ENCODE data around the gene GPR135.

Gene GPR135

GRCh38 chr14:59465316-59466135, at the start of gene GPR135:
Gene GPR135, minus strand, starts transcription at chr14:59465380. Its CDS starts 154 bp downstream, at chr14:59465226.
- DNase-seq = peak; percentile 18 to 59 (median 53)

DNA sequence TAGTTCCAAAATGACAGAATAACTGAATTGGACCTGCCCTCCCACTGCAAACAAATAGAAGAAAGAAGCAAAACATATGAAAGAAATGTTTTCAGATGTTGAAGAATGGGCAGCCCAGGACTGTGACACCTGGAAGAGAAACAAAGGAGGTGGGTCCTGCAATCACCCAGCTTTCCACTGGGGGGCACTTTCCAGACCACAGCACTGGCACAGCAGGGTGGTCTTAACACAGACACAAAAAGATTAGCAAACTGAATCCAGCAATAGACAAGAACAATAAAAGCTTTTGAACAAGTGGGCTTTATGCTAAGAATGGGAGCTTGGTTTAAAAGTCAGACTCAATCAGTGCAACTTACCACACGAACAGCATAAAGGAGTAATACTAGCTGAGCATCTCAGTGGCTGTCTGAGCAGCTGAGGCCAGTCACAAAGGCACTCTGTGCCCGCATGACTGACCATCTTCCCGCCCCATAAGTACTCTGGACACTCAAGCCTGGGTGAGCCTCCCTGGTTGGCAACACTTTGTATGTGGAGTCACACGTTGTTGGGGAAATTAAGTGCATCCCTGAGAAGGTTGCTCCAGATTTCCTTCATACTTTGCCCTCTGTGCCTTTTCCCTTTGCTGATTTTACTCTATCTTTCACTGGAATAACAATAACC, 46.9 kb upstream of the GPR135 start:
- DNase-seq = no peak

GRCh38 chr14:59510966-59511365, 45.8 kb upstream of the GPR135 start:
- no peak for DNase-seq

DNA sequence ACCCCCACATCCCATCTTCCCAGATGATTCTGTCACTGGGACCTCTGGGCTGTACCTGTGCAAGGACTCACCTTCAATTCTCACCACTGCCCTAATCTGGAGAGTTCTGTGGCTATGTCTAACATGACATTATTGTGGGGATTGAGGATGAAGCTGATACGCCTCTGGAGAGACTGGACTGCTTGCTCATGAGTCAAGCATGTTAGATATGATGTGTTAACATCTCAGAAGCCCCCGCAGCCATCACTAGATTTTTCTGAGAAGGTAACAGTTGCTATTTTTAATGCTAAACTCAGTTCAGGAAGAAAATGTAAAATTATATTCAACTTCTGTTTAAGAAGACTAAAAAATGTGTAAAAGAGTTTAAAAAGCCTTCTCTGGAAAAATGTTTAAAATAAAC, 44.8 kb upstream of the GPR135 start:
- DNase-seq = no peak

GRCh38 chr14:59509101-59509500, 43.9 kb upstream of the GPR135 start:
- DNase-seq = no peak

DNA sequence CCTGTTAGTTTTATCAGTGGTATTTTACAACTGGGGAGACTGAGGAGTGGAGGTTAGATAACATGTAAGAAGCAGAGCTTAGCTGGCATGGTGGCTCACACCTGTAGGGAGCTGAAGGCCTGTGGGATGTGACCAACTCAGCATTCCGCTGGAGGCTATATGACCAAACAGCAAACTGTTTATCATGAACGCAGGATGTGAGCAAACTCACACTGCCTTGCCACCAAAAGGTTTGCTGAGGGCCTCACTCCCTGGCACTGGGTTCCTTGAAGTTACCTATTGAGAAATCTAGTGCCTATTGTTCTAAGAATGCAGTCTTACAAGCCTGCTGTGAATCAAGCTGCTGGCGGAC, 42.5 kb upstream of the GPR135 start:
- DNase-seq = no peak

DNA sequence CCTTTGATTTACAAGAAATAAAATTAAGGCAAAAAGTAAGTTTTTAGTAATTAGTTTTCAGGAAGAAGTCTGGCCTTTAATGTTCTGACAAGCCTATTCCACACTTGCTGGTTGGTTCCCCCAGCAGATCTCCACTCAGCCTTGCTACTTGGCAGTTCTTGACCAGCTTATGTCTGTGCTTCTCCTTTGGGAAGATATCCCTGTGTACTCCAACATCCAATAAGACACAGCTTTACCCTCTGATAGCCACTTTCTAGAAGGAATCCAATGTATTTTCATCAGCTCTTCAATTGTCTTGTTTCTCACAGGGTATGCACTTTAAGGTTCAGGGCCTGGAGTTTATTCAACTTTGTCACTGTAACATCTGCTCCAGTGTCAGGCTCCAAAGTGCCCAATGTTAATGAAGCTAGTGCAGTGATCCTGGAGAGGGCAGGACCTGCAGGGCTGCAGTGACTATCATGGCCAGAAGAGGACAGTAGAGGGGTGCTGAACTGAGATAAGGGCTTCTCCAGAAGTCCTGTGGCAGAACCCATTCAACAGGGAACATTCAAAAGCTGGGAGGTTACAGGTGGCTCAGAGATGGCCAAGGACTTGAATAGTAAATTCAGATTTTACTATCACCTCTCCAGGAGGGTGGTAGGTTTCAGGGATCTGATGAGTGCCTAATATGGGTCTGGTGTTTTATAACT, 42.0 kb upstream of the GPR135 start:
- peak in 4 of 6 experiments; percentile 3 to 25 (median 15) for DNase-seq

DNA sequence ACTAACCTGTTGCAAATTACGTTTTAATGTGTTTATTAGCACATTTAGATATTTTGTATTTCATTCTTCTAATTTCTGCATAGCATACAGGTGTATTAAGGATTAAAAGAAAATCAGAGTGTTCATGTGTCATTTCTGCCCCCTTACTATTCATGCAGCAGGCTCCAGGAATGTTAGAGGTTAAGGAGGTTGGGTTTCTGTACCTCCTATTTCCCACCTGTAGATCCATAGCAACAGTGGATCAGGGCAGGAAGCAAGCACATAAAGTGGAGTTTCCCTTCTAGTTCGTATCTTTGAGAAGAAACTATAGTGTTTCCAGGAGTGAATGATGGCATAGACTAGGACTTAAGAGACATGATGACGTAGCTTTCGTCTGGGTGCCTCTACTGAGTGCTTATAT, 38.1 kb upstream of the GPR135 start:
- no peak for DNase-seq

DNA sequence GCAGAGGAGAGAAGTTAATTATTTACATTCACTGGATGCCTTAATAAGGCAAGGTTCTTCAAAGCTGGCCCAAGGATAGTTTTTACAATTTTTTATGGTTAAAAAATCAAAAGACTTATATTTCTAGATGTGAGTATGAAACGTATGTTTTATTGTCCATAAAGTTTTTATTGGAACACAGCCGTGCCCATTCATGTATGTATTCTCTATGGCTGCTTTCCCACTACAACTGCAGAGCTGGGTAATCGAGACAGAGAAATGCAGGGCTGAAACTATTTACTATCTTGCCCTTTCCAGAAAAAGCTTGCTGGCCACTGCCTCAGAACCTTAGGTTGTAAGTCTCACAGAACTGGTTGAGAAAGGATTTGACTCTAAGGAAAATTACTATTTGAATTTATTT, 35.6 kb upstream of the GPR135 start:
- DNase-seq = no peak

DNA sequence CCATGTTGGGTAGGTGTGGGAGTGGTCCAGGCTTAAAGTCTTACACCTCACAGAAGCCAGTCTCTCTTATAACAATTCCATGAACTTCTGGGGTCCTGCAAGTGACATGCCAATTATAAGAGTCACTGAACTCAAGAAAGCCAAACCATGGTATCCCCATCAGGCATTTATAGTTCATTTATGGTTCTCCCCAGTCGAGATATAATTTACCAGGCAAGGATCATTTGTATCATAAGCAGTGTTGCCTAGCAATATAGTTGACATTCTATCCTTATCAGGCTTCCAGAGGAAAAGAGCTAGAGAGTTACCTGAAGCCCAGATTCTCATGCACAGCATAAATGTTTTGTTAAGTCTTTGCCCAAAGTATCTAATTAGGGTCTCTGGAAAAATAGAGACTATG, 27.2 kb upstream of the GPR135 start:
- no peak for DNase-seq

GRCh38 chr14:59490756-59491155, 25.6 kb upstream of the GPR135 start:
- DNase-seq = no peak

GRCh38 chr14:59484639-59485175, 19.5 kb upstream of the GPR135 start:
- no peak for DNase-seq

DNA sequence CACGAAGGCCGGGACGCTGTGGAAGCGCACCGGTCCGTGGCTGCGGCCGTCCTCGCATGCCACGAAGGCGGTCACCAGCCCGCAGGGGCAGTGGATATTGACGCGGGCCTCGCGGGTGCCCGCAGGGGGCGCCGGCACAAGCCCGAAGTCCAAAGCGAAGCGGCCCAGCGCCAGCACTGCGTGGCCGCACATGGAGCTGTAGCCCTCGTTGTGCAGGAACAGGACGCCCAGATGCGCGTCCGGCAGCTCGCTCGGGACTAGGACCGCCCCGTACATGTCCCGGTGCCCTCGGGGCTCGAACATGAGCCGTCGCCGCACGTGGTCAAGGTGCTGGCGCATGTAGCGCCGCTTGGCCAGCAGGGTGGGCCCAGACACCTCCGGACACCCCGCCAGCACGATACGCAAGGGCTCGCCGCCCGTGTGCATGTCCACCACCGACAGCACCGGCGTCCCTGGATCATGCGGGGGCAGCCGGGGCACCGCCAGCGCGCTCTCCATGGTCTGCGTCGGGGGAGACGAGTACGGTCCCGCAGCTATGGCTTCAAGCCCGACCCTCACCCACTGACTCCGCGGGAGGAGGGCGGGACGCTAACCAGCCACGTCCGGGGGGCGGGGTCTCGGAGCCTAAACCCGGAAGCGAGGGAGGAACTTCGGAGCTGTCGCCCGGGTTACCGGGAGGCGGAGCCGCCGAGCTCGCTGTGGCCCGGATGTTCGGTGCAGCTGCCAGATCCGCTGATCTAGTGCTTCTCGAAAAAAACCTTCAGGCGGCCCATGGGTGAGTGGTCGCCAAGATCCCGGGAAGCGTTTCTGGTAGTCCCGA, 18.8 kb upstream of the GPR135 start, which contains the start of the genes JKAMP and L3HYPDH:
Gene JKAMP (plus strand): TSS at position 699 of the 820 bp plus-strand sequence. CDS start 73 bp downstream, at position 772.
Gene L3HYPDH (minus strand): TSS at position 590 of the 820 bp plus-strand sequence. CDS start 92 bp downstream, at position 498.
- peak; percentile 92 to 97 (median 95) for DNase-seq

DNA sequence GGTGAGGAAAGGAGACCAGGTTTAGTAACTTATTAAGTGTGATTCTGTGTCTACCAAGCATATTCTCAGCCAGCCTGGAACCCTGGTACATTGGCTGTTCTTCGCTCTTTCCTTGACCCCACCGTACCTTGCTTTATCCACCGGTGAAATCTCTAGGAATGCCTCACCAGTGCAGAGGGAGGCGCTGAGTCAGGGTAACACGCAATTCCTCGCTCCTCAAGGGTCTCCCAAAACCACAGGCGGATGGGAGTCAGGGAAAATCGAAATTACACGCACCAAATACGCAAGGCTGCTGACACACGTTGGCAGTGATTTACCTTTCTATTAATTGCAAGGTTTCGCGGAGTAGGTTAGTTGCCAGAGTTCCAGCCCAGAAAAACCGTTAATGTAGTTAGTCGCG, 18.2 kb upstream of the GPR135 start:
- peak in 2 of 6 experiments; percentile 34 to 37 for DNase-seq

DNA sequence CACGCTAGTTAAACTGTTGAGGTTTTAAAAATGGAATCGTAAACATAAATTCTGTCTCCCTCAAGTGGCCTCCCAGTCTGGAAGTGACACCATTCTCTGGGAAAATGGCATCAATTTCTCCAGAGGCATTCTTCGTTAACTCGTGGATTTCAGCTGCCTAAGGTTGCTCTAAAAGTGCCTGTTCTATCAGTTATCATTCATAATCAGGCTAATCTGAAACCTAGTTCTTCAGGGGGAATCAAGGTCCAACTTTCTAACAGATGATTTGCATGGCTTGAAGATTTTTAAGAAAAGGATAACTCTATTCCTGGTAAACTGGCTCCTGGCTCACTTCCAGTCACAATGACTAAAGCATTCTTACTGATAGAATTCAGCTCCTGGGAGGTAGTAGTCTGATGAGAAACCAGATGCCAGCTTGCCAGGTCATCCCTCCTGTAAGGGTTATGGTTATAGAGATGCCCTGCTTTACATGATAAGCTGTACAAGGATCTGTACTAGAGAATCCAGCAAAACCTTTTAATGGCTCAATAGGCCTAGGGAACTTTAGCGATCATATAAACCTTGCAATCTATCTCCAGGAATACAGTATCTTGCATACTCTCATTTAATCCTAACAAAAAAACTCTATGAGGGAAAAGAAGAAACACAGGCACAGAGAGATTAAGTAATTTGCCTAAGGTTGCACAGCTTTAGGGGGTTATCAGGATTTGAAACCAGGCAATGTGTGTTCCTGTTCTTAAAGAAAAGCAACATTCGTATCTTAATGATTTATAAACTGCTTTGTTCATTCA, 17.6 kb upstream of the GPR135 start:
- no peak for DNase-seq

GRCh38 chr14:59481871-59482540, 16.8 kb upstream of the GPR135 start:
- no peak for DNase-seq

- no peak for DNase-seq
These were observed 16.2 kb upstream of the GPR135 start for GRCh38 chr14:59481407-59481806.

DNA sequence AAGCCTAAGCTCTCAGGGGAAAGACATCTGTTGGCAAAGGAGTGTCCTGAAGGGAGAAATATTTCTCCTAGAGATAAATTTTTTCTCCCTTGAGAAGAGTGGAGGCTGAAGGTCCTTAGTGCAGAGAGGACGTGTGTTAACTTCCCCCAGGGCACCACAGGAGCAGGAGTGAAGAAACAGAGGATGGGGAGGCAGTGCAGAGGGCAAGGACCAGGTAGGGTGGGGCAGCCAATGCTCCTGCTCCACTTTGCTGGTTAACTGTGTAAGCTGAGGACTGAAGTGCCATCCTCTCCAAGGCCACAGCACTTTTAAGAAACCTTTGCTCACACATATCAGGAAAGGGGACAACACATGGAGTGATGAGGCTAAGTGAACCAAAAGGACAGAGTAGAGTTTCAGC, 15.0 kb upstream of the GPR135 start:
- no peak for DNase-seq

DNA sequence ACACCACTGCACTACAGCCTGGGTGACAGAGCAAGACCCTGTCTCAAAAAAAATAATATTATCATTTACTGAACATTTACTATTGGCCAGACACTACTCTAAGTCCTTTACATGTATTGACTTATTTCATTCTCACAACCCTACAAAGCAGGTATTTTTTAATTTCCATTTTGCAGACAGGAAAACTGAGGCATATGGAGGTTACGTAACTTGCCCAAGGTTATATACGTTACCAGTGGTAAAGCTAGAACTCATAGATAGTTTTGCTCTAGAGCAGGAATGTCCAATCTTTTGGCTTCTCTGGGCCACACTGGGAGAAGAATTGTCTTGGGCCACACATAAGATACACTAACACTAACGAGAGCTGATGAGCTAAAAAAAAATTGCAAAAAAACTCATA, 13.4 kb upstream of the GPR135 start:
- DNase-seq = no peak

- DNase-seq = no peak
These were observed 10.5 kb upstream of the GPR135 start for GRCh38 chr14:59475709-59476108.

GRCh38 chr14:59474172-59474571, 9.0 kb upstream of the GPR135 start:
- DNase-seq = no peak
